Dedifferentiated amniotic fluid mesenchymal stem cell (primary cell): ENCODE data around the gene TAAR8.
"Not testable (repeated sequence)": the region's sequence is repeated elsewhere in the genome, so short reads cannot be mapped to it uniquely, and the experiment has no call there.

ENCODE experiments used
- DNase-seq: peaks from one replicate; pipeline ENCODE4 v3.0.0-alpha.2; 2016; ENCODE audit errors: extremely low spot score

The TAAR8 gene

GRCh38 chr6:132544826-132545225, 7.6 kb upstream of the TAAR8 start:
- DNase-seq, result no peak

- no peak for DNase-seq
Measured at GRCh38 chr6:132548746-132549463, 3.6 kb upstream of the TAAR8 start.

- DNase-seq, result no peak
Measured at GRCh38 chr6:132551214-132551613, 1.3 kb upstream of the TAAR8 start.

GRCh38 chr6:132560087-132560486, 7.6 kb downstream of the TAAR8 start:
- not testable (repeated sequence) for DNase-seq

- DNase-seq, result no peak
Measured at GRCh38 chr6:132566404-132566803, 13.9 kb downstream of the TAAR8 start.

- DNase-seq, result no peak
Measured at GRCh38 chr6:132567566-132567965, 15.1 kb downstream of the TAAR8 start.

GRCh38 chr6:132568611-132569010, 16.1 kb downstream of the TAAR8 start:
- no peak for DNase-seq

GRCh38 chr6:132569170-132569569, 16.7 kb downstream of the TAAR8 start:
- DNase-seq, result no peak

- no peak for DNase-seq
Measured at GRCh38 chr6:132570221-132570777, 17.8 kb downstream of the TAAR8 start, which contains the start of gene TAAR6. TAAR6 (plus strand) TSS chr6:132570322; CDS start chr6:132570322, 0 bp downstream.

GRCh38 chr6:132571774-132572173, 19.3 kb downstream of the TAAR8 start:
- no peak for DNase-seq

GRCh38 chr6:132584698-132585097, 32.2 kb downstream of the TAAR8 start:
- DNase-seq, result no peak

- no peak for DNase-seq
Measured at GRCh38 chr6:132587424-132587823, 35.0 kb downstream of the TAAR8 start.

- no peak for DNase-seq
Measured at GRCh38 chr6:132589454-132589853, 37.0 kb downstream of the TAAR8 start, which contains the start of gene TAAR5. TAAR5 (minus strand) TSS chr6:132589741; CDS start chr6:132589686, 55 bp downstream.

- no peak for DNase-seq
Measured at GRCh38 chr6:132590362-132590761, 37.9 kb downstream of the TAAR8 start.

GRCh38 chr6:132592855-132593254, 40.4 kb downstream of the TAAR8 start:
- DNase-seq, result no peak

- no peak for DNase-seq
Measured at GRCh38 chr6:132596201-132596600, 43.7 kb downstream of the TAAR8 start.

GRCh38 chr6:132598473-132598872, 46.0 kb downstream of the TAAR8 start:
- no peak for DNase-seq

- not testable (repeated sequence) for DNase-seq
Measured at GRCh38 chr6:132600900-132601299, 48.4 kb downstream of the TAAR8 start.
